Left ventricle myocardium inferior (tissue), 1 donor: ENCODE measurements around the gene DMBX1. TPM values are rescaled to one million over a fixed set of nuclear protein-coding genes. Genes with fewer than 3 reads are reported as not detected.
A peak's percentile ranks its signal among the peaks of the same experiment; 100 is the strongest.

Source experiments
- DNase-seq: peaks from one replicate; pipeline ENCODE4 v3.0.0-alpha.2; 2020
- H3K27ac ChIP-seq: fragments of 200-600 bp; replicated peaks from 2 replicates; pipeline ENCODE4 v1.8.0; 2021
- H3K27me3 ChIP-seq: fragments of 200-600 bp; 2 replicates; pipeline ENCODE4 v1.8.0; 2021; ENCODE audit warnings: low read depth
- H3K36me3 ChIP-seq: fragments of 200-600 bp; 2 replicates; pipeline ENCODE4 v1.8.0; 2021
- H3K4me1 ChIP-seq: fragments of 200-600 bp; 2 replicates; pipeline ENCODE4 v1.8.0; 2021
- H3K4me3 ChIP-seq: fragments of 200-600 bp; 2 replicates; pipeline ENCODE4 v1.8.0; 2021; ENCODE audit warnings: mild to moderate bottlenecking, moderate library complexity
- H3K9me3 ChIP-seq: fragments of 200-600 bp; replicated peaks from 2 replicates; pipeline ENCODE4 v1.8.0; 2021
- intact Hi-C: fragments of 100-400 bp; cut with micrococcal nuclease; formaldehyde crosslinking; loops from one replicate; pipeline ENCODE4 v1.11.0; 2022
- total RNA-seq: library from RNA; stranded (reverse); fragmentation: NEBNext Ultra II Directional; extraction: Animal tissue kit (Norgen Biotek cat#: 25700); gene quantifications from one replicate; pipeline ENCODE4 v1.2.1, GENCODE V29; 2021
- TF ChIP-seq, protein P1 (sequence below): fragments of 200-600 bp; IDR thresholded peaks from 2 replicates; pipeline ENCODE4 v1.8.0; 2021; ENCODE audit warnings: antibody characterized with exemption, mild to moderate bottlenecking, borderline replicate concordance
- donor health status: DM: no; HTN: yes; CAD: no; lungs with severe emphysema.

DMBX1 gene
- total RNA-seq, 1 donor from 2014 or later, result not detected

DNA sequence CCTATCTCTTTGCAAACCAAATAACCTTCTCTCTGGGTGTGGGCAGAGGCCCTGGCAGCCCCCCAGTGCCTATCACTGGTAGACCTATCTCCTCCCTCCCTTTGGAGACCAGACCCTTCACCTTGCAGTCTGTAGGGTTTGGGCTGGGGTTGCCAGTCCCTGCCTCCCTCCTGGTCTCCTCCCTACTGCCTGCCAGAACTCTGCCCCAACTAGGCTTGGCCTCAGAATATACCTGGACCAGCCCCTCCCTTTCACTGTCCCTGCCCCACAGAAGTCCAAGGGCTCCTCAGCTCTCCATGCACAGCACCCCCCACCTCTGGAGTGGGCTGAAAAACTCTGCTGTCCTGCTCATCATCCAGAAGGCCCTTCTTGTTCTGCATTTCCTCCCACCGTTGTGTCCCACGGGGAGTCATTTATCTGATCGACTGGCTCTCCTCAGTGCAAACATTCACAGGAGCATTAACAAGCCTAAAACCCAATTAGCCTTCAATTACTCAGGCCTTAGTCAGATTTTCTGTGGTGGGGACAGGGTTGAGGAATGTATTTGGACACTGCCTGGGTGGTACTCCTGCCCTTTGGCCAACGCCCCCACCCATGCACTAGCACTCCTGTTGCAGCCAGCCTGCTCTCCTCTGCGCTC, 27.7 kb upstream of the DMBX1 start:
- intact Hi-C loops, result no loop called here

DNA sequence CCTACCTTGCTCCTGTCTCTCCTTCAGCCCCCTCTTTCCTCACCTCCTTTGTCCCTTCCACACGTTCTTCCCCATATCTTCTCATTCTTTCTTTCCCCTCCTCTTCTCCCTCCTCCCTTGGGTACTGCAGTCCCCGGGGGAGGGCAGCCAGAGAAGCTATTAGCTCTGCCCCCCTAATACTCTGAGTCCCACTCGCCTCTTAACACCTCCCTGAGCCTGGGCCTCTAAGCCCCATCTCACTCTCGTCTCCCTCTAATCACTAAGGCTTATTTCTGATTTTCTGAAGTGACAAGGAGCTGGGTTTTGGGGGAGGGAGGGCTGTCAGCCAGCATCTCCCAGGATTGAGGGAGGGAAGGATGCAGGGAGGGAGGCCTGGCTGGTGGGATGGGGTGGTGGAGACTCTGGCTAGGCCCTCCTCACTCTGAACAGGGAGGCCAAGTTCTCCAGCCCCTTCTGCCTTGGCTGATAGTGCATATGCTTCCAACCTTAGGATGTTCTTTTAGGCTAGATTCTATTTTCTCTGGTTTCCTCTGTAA, 25.6 kb upstream of the DMBX1 start:
- intact Hi-C loops, result no loop called here
- Histone ChIP-seq H3K4me1 (peaks cover 15% of the 10 kb centered on the region), H3K9me3 (no peaks in the 10 kb centered on the region), H3K27ac (no peak overlapping the region), H3K27me3 (peaks cover 78% of the 10 kb centered on the region), H3K4me3 (no peak overlapping the region), H3K36me3 (no peaks in the 10 kb centered on the region)
- DNase-seq, result no peak
- TF ChIP-seq, protein P1, sequence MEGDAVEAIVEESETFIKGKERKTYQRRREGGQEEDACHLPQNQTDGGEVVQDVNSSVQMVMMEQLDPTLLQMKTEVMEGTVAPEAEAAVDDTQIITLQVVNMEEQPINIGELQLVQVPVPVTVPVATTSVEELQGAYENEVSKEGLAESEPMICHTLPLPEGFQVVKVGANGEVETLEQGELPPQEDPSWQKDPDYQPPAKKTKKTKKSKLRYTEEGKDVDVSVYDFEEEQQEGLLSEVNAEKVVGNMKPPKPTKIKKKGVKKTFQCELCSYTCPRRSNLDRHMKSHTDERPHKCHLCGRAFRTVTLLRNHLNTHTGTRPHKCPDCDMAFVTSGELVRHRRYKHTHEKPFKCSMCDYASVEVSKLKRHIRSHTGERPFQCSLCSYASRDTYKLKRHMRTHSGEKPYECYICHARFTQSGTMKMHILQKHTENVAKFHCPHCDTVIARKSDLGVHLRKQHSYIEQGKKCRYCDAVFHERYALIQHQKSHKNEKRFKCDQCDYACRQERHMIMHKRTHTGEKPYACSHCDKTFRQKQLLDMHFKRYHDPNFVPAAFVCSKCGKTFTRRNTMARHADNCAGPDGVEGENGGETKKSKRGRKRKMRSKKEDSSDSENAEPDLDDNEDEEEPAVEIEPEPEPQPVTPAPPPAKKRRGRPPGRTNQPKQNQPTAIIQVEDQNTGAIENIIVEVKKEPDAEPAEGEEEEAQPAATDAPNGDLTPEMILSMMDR, result no peak

More for the DNA sequence above, 27.7 kb upstream of the DMBX1 start:
- DNase-seq, result no peak
- Histone ChIP-seq H3K36me3 (no peaks in the 10 kb centered on the region), H3K9me3 (no peaks in the 10 kb centered on the region), H3K4me1 (peaks cover 9% of the 10 kb centered on the region), H3K27ac (no peak overlapping the region), H3K4me3 (no peak overlapping the region), H3K27me3 (peaks cover 75% of the 10 kb centered on the region)
- TF ChIP-seq, protein P1, result no peak

DNA sequence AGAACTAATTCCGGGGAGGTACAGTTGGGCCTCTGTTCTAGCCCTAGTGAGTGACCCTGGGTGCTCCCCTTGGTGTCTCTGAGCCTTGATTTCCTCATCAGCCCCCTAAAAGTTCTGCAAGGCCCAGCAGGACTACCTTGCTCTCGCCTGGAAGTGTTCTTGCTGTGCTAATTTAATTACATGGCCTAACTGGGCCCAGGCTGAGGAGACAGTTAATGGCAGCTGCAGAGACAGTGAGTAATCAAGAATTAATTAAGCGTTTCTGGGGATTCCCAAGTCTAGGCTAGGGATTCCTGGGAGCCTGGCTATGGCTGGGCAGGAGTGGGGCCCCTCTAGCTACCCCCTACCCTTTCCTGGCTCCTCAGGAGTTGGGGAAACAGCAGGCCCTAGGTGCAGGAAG, 24.7 kb upstream of the DMBX1 start:
- TF ChIP-seq, protein P1, result no peak
- H3K4me3 ChIP-seq, result no peak overlapping the region
- intact Hi-C loops, result no loop called here
- H3K36me3 ChIP-seq, result no peaks in the 10 kb centered on the region
- H3K27me3 ChIP-seq, result peaks cover 78% of the 10 kb centered on the region
- DNase-seq, result no peak
- no peaks in the 10 kb centered on the region for H3K9me3 ChIP-seq
- H3K27ac ChIP-seq, result no peak overlapping the region
- H3K4me1 ChIP-seq, result peaks cover 15% of the 10 kb centered on the region

DNA sequence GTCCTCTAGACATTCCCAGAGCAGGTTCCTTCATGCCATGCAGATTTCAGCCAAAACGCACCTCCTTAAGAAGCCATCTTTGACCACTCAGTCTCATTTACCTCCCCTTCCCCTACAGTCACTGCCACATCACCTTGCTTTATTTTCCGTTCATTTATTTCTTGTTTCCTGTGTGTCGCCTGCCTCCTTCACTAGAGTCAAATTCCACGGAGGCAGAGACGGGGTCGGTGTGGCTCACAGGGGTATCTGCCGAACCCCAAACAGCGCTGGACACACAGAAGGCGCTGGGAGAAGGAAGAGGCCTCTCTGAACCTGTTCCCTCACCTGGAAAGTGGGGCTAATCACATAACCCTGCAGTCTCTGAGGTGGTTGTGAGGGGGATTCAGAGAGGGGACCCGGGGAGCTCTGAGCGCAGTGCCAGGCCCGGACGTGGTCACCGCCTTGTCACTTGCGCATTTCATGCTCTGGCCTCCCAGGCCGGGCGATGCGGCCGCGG, 23.6 kb upstream of the DMBX1 start:
- Histone ChIP-seq H3K27me3 (peaks cover 80% of the 10 kb centered on the region), H3K4me1 (peaks cover 15% of the 10 kb centered on the region), H3K36me3 (no peaks in the 10 kb centered on the region), H3K4me3 (peak overlapping the region; percentile 73), H3K27ac (no peak overlapping the region), H3K9me3 (no peaks in the 10 kb centered on the region)
- no peak for DNase-seq
- TF ChIP-seq, protein P1, result no peak
- intact Hi-C loops, result no loop called here

DNA sequence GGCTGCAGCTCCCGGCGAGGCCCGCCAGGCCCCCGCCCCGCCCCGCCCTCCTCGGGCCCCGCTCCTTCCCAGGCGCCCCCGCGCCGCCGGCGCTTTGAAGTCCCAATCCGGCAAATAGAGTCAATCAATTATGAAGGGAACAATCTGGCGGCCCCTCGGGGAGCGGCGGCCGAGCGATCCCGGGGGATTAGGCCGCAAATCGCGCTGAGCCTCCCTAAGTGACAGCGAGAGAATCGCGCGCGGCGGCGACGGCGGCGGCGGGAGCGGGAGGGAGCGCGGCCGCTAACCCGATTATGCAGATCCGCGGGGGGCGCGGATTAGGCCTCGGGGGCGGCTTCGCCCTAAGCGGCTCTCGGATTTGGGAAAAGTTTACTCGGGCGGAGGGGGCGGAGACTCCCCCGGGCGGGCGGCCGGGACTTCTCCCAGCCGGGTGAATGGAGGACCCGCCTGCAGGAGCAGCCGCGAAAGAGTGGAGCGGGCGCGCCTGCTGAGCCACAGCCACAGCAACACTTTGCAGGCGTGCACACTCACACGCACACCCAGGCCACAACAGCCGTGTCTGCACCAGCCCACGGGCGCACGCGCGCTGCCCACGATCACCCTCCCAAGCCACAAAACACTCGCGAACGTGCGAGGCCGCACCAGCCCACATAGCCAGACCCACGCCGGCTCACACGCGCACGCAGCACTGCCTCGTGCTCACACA, 23.0 kb upstream of the DMBX1 start:
- H3K27me3 ChIP-seq, result peaks cover 81% of the 10 kb centered on the region
- no peaks in the 10 kb centered on the region for H3K36me3 ChIP-seq

More for the DNA sequence above, 23.0 kb upstream of the DMBX1 start:
- peak; percentile 40 for DNase-seq
- Histone ChIP-seq H3K4me1 (peaks cover 15% of the 10 kb centered on the region), H3K27ac (no peak overlapping the region), H3K9me3 (no peaks in the 10 kb centered on the region), H3K4me3 (peak overlapping the region; percentile 73)
- intact Hi-C loops, result no loop called here
- TF ChIP-seq, protein P1, result no peak
